Measurements from ENCODE around the gene MYOM1.

The MYOM1 gene

GRCh38 chr18:3107740-3108151 is 112.0 kb downstream of the MYOM1 start:
- no peaks in the 10 kb centered on the region for H3K4me1 ChIP-seq (ENCODE audit: control extremely low read depth in 1 of 4, control insufficient read depth in 4 of 4, insufficient read depth in 4 of 4, low read length in 3 of 4)
- no peaks in the 10 kb centered on the region for H3K9me3 ChIP-seq (ENCODE audit: control extremely low read depth in 1 of 5, control insufficient read depth in 4 of 5, insufficient read depth in 2 of 5, low read depth in 1 of 5, low read length in 4 of 5)
- ChIA-PET CTCF (interaction anchor here (1.1 to 2.4 kb wide), 2 partner anchors 18 to 21 kb away, joined by 3 to 7 read pairs; no protein-coding TSS in a partner anchor), POLR2A (no interaction called here)
- H3K27ac ChIP-seq (ENCODE audit: insufficient read depth in 1 of 2, low read depth in 1 of 2, low read length in 2 of 2, poor library complexity in 1 of 2, severe bottlenecking in 2 of 2), result no peak overlapping the region
- no peak overlapping the region for H3K4me3 ChIP-seq (ENCODE audit: control insufficient read depth in 1 of 7, extremely low read depth in 1 of 7, insufficient read depth in 4 of 7, low read depth in 2 of 7, low read length in 6 of 7)
- no peaks in the 10 kb centered on the region for H3K27me3 ChIP-seq (replicated peaks in 2 of 5; ENCODE audit: control insufficient read depth in 4 of 5, insufficient read depth in 5 of 5, low read length in 4 of 5)
- DNase-seq, result no peak
- no peaks in the 10 kb centered on the region for H3K36me3 ChIP-seq (ENCODE audit: control insufficient read depth in 4 of 4, insufficient read depth in 4 of 4, low read length in 3 of 4)

GRCh38 chr18:3104190-3105054 is 115.3 kb downstream of the MYOM1 start:
- Histone ChIP-seq H3K4me1 (ENCODE audit: control extremely low read depth in 1 of 4, control insufficient read depth in 4 of 4, insufficient read depth in 4 of 4, low read length in 3 of 4) (no peaks in the 10 kb centered on the region), H3K27me3 (replicated peaks in 2 of 5; ENCODE audit: control insufficient read depth in 4 of 5, insufficient read depth in 5 of 5, low read length in 4 of 5) (no peaks in the 10 kb centered on the region), H3K4me3 (ENCODE audit: control insufficient read depth in 1 of 7, extremely low read depth in 1 of 7, insufficient read depth in 4 of 7, low read depth in 2 of 7, low read length in 6 of 7) (no peak overlapping the region), H3K36me3 (ENCODE audit: control insufficient read depth in 4 of 4, insufficient read depth in 4 of 4, low read length in 3 of 4) (no peaks in the 10 kb centered on the region), H3K27ac (ENCODE audit: insufficient read depth in 1 of 2, low read depth in 1 of 2, low read length in 2 of 2, poor library complexity in 1 of 2, severe bottlenecking in 2 of 2) (no peak overlapping the region), H3K9me3 (ENCODE audit: control extremely low read depth in 1 of 5, control insufficient read depth in 4 of 5, insufficient read depth in 2 of 5, low read depth in 1 of 5, low read length in 4 of 5) (no peaks in the 10 kb centered on the region)
- WGBS (ENCODE audit: insufficient coverage), result 91% methylated on average over 6 of the region's 6 CpGs
- CTCF ChIA-PET, result interaction anchor here (0.7 to 1.2 kb wide), 2 partner anchors 42 to 44 kb away, joined by 3 read pairs; no protein-coding TSS in a partner anchor
- DNase-seq, result no peak
- POLR2A ChIA-PET, result interaction anchor here (0.7 kb wide), 1 partner anchor 16 kb away, joined by 3 read pairs; no protein-coding TSS in a partner anchor

- Histone ChIP-seq H3K27ac (ENCODE audit: insufficient read depth in 1 of 2, low read depth in 1 of 2, low read length in 2 of 2, poor library complexity in 1 of 2, severe bottlenecking in 2 of 2) (no peak overlapping the region), H3K4me1 (ENCODE audit: control extremely low read depth in 1 of 4, control insufficient read depth in 4 of 4, insufficient read depth in 4 of 4, low read length in 3 of 4) (no peaks in the 10 kb centered on the region), H3K9me3 (ENCODE audit: control extremely low read depth in 1 of 5, control insufficient read depth in 4 of 5, insufficient read depth in 2 of 5, low read depth in 1 of 5, low read length in 4 of 5) (no peaks in the 10 kb centered on the region), H3K36me3 (ENCODE audit: control insufficient read depth in 4 of 4, insufficient read depth in 4 of 4, low read length in 3 of 4) (no peaks in the 10 kb centered on the region), H3K27me3 (replicated peaks in 2 of 5; ENCODE audit: control insufficient read depth in 4 of 5, insufficient read depth in 5 of 5, low read length in 4 of 5) (no peaks in the 10 kb centered on the region), H3K4me3 (ENCODE audit: control insufficient read depth in 1 of 7, extremely low read depth in 1 of 7, insufficient read depth in 4 of 7, low read depth in 2 of 7, low read length in 6 of 7) (no peak overlapping the region)
- CTCF ChIA-PET, result interaction anchor here (1.3 to 1.5 kb wide), 2 partner anchors 9 to 14 kb away, joined by 3 to 4 read pairs; no protein-coding TSS in a partner anchor
- no peak for DNase-seq
- POLR2A ChIA-PET, result no interaction called here
- WGBS (ENCODE audit: insufficient coverage), result no CpG with 5 or more reads among the region's 2 CpGs
Observed at GRCh38 chr18:3103576-3103975, 116.2 kb downstream of the MYOM1 start.

GRCh38 chr18:3102983-3103382 is 116.8 kb downstream of the MYOM1 start:
- Histone ChIP-seq H3K36me3 (ENCODE audit: control insufficient read depth in 4 of 4, insufficient read depth in 4 of 4, low read length in 3 of 4) (no peaks in the 10 kb centered on the region), H3K4me1 (ENCODE audit: control extremely low read depth in 1 of 4, control insufficient read depth in 4 of 4, insufficient read depth in 4 of 4, low read length in 3 of 4) (no peaks in the 10 kb centered on the region), H3K27me3 (replicated peaks in 2 of 5; ENCODE audit: control insufficient read depth in 4 of 5, insufficient read depth in 5 of 5, low read length in 4 of 5) (no peaks in the 10 kb centered on the region), H3K9me3 (ENCODE audit: control extremely low read depth in 1 of 5, control insufficient read depth in 4 of 5, insufficient read depth in 2 of 5, low read depth in 1 of 5, low read length in 4 of 5) (no peaks in the 10 kb centered on the region), H3K27ac (ENCODE audit: insufficient read depth in 1 of 2, low read depth in 1 of 2, low read length in 2 of 2, poor library complexity in 1 of 2, severe bottlenecking in 2 of 2) (no peak overlapping the region), H3K4me3 (ENCODE audit: control insufficient read depth in 1 of 7, extremely low read depth in 1 of 7, insufficient read depth in 4 of 7, low read depth in 2 of 7, low read length in 6 of 7) (no peak overlapping the region)
- DNase-seq, result no peak
- CTCF ChIA-PET, result interaction anchor here (0.9 to 1.5 kb wide), 4 partner anchors 8 to 14 kb away, joined by 3 to 4 read pairs (median 4); no protein-coding TSS in a partner anchor
- WGBS (ENCODE audit: insufficient coverage), result no CpG with 5 or more reads among the region's 1 CpG
- POLR2A ChIA-PET, result interaction anchor here (0.8 kb wide), 1 partner anchor 17 kb away, joined by 5 read pairs; no protein-coding TSS in a partner anchor

GRCh38 chr18:3100498-3101132 is 119.2 kb downstream of the MYOM1 start:
- ChIA-PET CTCF (interaction anchor here (0.6 to 1.5 kb wide), 5 partner anchors 10 to 86 kb away, joined by 3 to 4 read pairs (median 3); no protein-coding TSS in a partner anchor), POLR2A (interaction anchor here (0.6 kb wide), 1 partner anchor 253 kb away, joined by 3 read pairs; no protein-coding TSS in a partner anchor)
- Histone ChIP-seq H3K36me3 (ENCODE audit: control insufficient read depth in 4 of 4, insufficient read depth in 4 of 4, low read length in 3 of 4) (no peaks in the 10 kb centered on the region), H3K4me3 (ENCODE audit: control insufficient read depth in 1 of 7, extremely low read depth in 1 of 7, insufficient read depth in 4 of 7, low read depth in 2 of 7, low read length in 6 of 7) (no peak overlapping the region), H3K27me3 (replicated peaks in 2 of 5; ENCODE audit: control insufficient read depth in 4 of 5, insufficient read depth in 5 of 5, low read length in 4 of 5) (no peaks in the 10 kb centered on the region), H3K4me1 (ENCODE audit: control extremely low read depth in 1 of 4, control insufficient read depth in 4 of 4, insufficient read depth in 4 of 4, low read length in 3 of 4) (no peaks in the 10 kb centered on the region), H3K27ac (ENCODE audit: insufficient read depth in 1 of 2, low read depth in 1 of 2, low read length in 2 of 2, poor library complexity in 1 of 2, severe bottlenecking in 2 of 2) (no peak overlapping the region), H3K9me3 (ENCODE audit: control extremely low read depth in 1 of 5, control insufficient read depth in 4 of 5, insufficient read depth in 2 of 5, low read depth in 1 of 5, low read length in 4 of 5) (no peaks in the 10 kb centered on the region)
- 95% methylated on average over 2 of the region's 3 CpGs for WGBS (ENCODE audit: insufficient coverage)
- no peak for DNase-seq

GRCh38 chr18:3099327-3099726 is 120.4 kb downstream of the MYOM1 start:
- ChIA-PET POLR2A (no interaction called here), CTCF (no interaction called here)
- Histone ChIP-seq H3K27ac (ENCODE audit: insufficient read depth in 1 of 2, low read depth in 1 of 2, low read length in 2 of 2, poor library complexity in 1 of 2, severe bottlenecking in 2 of 2) (no peak overlapping the region), H3K27me3 (replicated peaks in 2 of 5; ENCODE audit: control insufficient read depth in 4 of 5, insufficient read depth in 5 of 5, low read length in 4 of 5) (no peaks in the 10 kb centered on the region), H3K9me3 (ENCODE audit: control extremely low read depth in 1 of 5, control insufficient read depth in 4 of 5, insufficient read depth in 2 of 5, low read depth in 1 of 5, low read length in 4 of 5) (no peaks in the 10 kb centered on the region), H3K4me1 (ENCODE audit: control extremely low read depth in 1 of 4, control insufficient read depth in 4 of 4, insufficient read depth in 4 of 4, low read length in 3 of 4) (no peaks in the 10 kb centered on the region), H3K4me3 (ENCODE audit: control insufficient read depth in 1 of 7, extremely low read depth in 1 of 7, insufficient read depth in 4 of 7, low read depth in 2 of 7, low read length in 6 of 7) (no peak overlapping the region), H3K36me3 (ENCODE audit: control insufficient read depth in 4 of 4, insufficient read depth in 4 of 4, low read length in 3 of 4) (no peaks in the 10 kb centered on the region)
- 0% methylated on average over 1 of the region's 1 CpG for WGBS (ENCODE audit: insufficient coverage)
- no peak for DNase-seq

GRCh38 chr18:3097082-3097481 is 122.7 kb downstream of the MYOM1 start:
- Histone ChIP-seq H3K27me3 (replicated peaks in 2 of 5; ENCODE audit: control insufficient read depth in 4 of 5, insufficient read depth in 5 of 5, low read length in 4 of 5) (no peaks in the 10 kb centered on the region), H3K4me3 (ENCODE audit: control insufficient read depth in 1 of 7, extremely low read depth in 1 of 7, insufficient read depth in 4 of 7, low read depth in 2 of 7, low read length in 6 of 7) (no peak overlapping the region), H3K4me1 (ENCODE audit: control extremely low read depth in 1 of 4, control insufficient read depth in 4 of 4, insufficient read depth in 4 of 4, low read length in 3 of 4) (peaks cover 0 to 4% (median 2%) of the 10 kb centered on the region in 4 experiments), H3K9me3 (ENCODE audit: control extremely low read depth in 1 of 5, control insufficient read depth in 4 of 5, insufficient read depth in 2 of 5, low read depth in 1 of 5, low read length in 4 of 5) (no peaks in the 10 kb centered on the region), H3K27ac (ENCODE audit: insufficient read depth in 1 of 2, low read depth in 1 of 2, low read length in 2 of 2, poor library complexity in 1 of 2, severe bottlenecking in 2 of 2) (no peak overlapping the region), H3K36me3 (ENCODE audit: control insufficient read depth in 4 of 4, insufficient read depth in 4 of 4, low read length in 3 of 4) (no peaks in the 10 kb centered on the region)
- ChIA-PET POLR2A (no interaction called here), CTCF (interaction anchor here (0.7 to 2.7 kb wide), 4 partner anchors 9 to 102 kb away, joined by 3 to 9 read pairs (median 6); no protein-coding TSS in a partner anchor)
- DNase-seq, result peak in 2 of 3 donors; percentile 10 to 30
- no CpG with 5 or more reads among the region's 1 CpG for WGBS (ENCODE audit: insufficient coverage)

Measured in common myeloid progenitor, CD34-positive (primary cell).